Muscle of leg (tissue), 11 donors: ENCODE results near the gene CSH2. TPM values are rescaled to one million over a fixed set of nuclear protein-coding genes. Genes with fewer than 3 reads are reported as not detected.

ENCODE experiments used
- DNase-seq: peaks from one replicate; pipeline ENCODE4 v3.0.0; 2013
- H3K27ac ChIP-seq: one replicate; pipeline ENCODE4 v1.5.1; 2013; ENCODE audit warnings: mild to moderate bottlenecking, low read length, control low read depth
- H3K27me3 ChIP-seq: one replicate; pipeline ENCODE4 v1.6.1; 2013; ENCODE audit warnings: low read length; ENCODE audit not compliant: control insufficient read depth, insufficient read depth
- H3K36me3 ChIP-seq: one replicate; pipeline ENCODE4 v1.6.1; 2013; ENCODE audit warnings: low read length; ENCODE audit not compliant: control insufficient read depth, insufficient read depth
- H3K4me1 ChIP-seq: one replicate; pipeline ENCODE4 v1.6.1; 2013; ENCODE audit warnings: low read length; ENCODE audit not compliant: control insufficient read depth, insufficient read depth
- H3K4me3 ChIP-seq: one replicate; pipeline ENCODE4 v1.5.1; 2013; ENCODE audit warnings: low read length, control low read depth
- H3K9me3 ChIP-seq: replicated peaks from 2 replicates; pipeline ENCODE4 v1.6.1; 2013; ENCODE audit warnings: low read depth, low read length; ENCODE audit not compliant: control insufficient read depth
- WGBS: methylation state at CpG from one replicate; pipeline ENCODE4 v1.1.5; 2013; ENCODE audit warnings: missing lambda C conversion rate; ENCODE audit not compliant: insufficient coverage; 5-methylcytosine and 5-hydroxymethylcytosine counted together
- polyA plus RNA-seq, 8 donors: library from polyadenylated mRNA; unstranded; fragments of 120-200 nt; gene quantifications; one replicate each; pipeline versions ENCODE4 v1.2.1 to v1.2.3, GENCODE V29; 2013; ENCODE audit warnings: inconsistent platforms in 1 of 8, low replicate concordance in 1 of 8; ENCODE audit not compliant: insufficient read length in 8 of 8, insufficient read depth in 1 of 8
- total RNA-seq: library from RNA; stranded (reverse); fragments of 120-200 nt; gene quantifications from one replicate; pipeline ENCODE4 v1.2.4, GENCODE V29; 2013

Gene CSH2
- total and polyA plus RNA-seq, 9 donors, result 0.31 to 10.1 (median 3.5) TPM; not detected in 1

DNA sequence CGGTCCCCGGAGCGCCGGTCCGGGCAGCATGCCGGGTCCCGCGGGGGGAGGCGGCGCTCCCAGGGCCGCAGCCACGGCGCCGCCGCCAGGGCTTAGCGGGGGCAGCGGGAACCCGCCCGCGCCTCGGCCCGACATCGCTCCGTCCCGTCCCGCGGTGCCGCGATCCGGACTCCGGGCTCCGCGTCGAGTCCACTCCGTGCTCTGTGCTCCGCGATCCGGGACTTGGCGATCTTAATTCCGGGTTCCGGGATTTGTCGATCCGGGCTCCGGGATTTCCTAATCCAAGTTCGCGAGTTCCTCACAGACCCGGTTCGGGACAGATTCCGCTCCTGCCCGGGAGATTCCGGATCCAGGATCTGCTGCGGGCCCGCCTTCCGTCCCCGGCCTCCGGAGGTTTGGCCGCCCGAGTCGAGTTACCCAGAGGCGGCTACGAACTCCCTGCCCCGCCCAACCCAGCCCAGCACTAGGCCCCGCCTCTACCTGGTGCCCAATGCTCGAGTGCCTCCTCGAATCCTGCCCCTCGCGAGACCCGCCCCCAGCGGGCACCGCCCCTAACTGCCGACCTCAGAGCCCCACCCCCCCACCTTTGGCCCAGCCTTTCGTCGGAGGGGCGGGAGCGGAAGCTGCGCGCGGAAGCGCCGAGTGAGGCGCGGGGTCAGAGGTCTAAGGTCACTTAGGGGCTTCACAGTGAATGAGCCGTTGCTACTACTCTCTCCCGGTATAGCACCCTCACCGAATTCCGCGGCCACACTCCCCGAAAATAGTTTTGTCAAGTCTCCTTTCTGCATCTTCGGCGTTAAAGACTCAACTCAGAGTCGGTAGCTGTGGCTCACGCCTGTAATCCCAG, 30.7 kb downstream of the CSH2 start, which contains the start of gene SMARCD2:
Gene SMARCD2 (minus strand): TSS at position 146 of the 847 bp plus-strand sequence. CDS start 11 bp downstream, at position 135.
- Histone ChIP-seq H3K4me3 (peak within 1 kb of the TSS; percentile 91), H3K27me3 (no peaks in the 10 kb centered on the region), H3K4me1 (peaks cover 47% of the 10 kb centered on the region), H3K36me3 (peaks cover 3% of the 10 kb centered on the region), H3K27ac (peak within 1 kb of the TSS; percentile 93), H3K9me3 (no peaks in the 10 kb centered on the region)
- WGBS, result under 1% methylated on average over 79 of the region's 92 CpGs
- DNase-seq, result peak; percentile 99

- H3K27me3 ChIP-seq, result no peaks in the 10 kb centered on the region
- DNase-seq, result no peak
- peak overlapping the region; percentile 91 for H3K4me3 ChIP-seq
- under 1% methylated on average over 36 of the region's 36 CpGs for WGBS
- H3K9me3 ChIP-seq, result no peaks in the 10 kb centered on the region
- peaks cover 47% of the 10 kb centered on the region for H3K4me1 ChIP-seq
- peaks cover 9% of the 10 kb centered on the region for H3K36me3 ChIP-seq
- peak overlapping the region; percentile 78 for H3K27ac ChIP-seq
Measured at GRCh38 chr17:63842173-63842539, 31.3 kb downstream of the CSH2 start.

- 3% methylated on average over 26 of the region's 26 CpGs for WGBS
- Histone ChIP-seq H3K36me3 (peaks cover 15% of the 10 kb centered on the region), H3K27me3 (no peaks in the 10 kb centered on the region), H3K4me3 (peak overlapping the region; percentile 91), H3K27ac (peak overlapping the region; percentile 78), H3K4me1 (peaks cover 47% of the 10 kb centered on the region), H3K9me3 (no peaks in the 10 kb centered on the region)
- peak; percentile 68 for DNase-seq
Measured at GRCh38 chr17:63841350-63842172, 31.9 kb downstream of the CSH2 start.

- peaks cover 47% of the 10 kb centered on the region for H3K4me1 ChIP-seq
- WGBS, result 11% methylated on average over 2 of the region's 4 CpGs
Measured at GRCh38 chr17:63840591-63841349, 32.7 kb downstream of the CSH2 start.

DNA sequence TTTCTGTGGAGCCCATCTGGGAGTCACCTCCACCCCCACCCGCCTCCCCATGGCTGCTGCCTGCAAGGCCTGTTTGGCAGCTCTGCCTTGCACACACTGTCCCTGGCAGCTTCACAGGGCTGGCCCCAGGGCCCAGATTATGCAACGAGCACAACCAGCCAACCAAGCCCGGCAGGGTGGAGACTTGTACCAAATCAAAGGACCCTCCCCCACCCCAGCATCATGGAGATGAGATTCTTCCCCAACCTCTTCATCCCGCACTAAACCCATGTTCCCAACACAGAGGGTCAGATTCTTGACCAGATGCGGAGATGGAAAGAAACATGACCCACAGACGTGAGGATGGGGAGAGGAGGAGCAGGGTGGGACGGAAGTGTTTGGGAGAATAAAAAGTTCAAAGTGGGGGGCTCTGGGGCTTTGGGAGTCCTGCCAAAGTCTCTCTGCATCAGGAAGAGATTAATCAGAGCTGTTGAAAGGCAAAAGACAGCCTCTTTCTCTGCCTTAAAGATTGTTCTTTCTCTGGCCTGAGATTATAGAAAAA, 34.8 kb downstream of the CSH2 start:
- 16% methylated on average over 5 of the region's 7 CpGs for WGBS
- H3K4me1 ChIP-seq, result peaks cover 46% of the 10 kb centered on the region
- H3K27ac ChIP-seq, result peak overlapping the region; percentile 82
- H3K36me3 ChIP-seq, result peaks cover 39% of the 10 kb centered on the region
- no peaks in the 10 kb centered on the region for H3K9me3 ChIP-seq
- H3K27me3 ChIP-seq, result no peaks in the 10 kb centered on the region
- DNase-seq, result peak; percentile 88
- no peak overlapping the region for H3K4me3 ChIP-seq

More at GRCh38 chr17:63840591-63841349, 32.7 kb downstream of the CSH2 start:
- H3K9me3 ChIP-seq, result no peaks in the 10 kb centered on the region
- H3K27me3 ChIP-seq, result no peaks in the 10 kb centered on the region
- H3K4me3 ChIP-seq, result peak overlapping the region; percentile 91
- peak overlapping the region; percentile 78 for H3K27ac ChIP-seq
- H3K36me3 ChIP-seq, result peaks cover 20% of the 10 kb centered on the region
- DNase-seq, result peak; percentile 87

DNA sequence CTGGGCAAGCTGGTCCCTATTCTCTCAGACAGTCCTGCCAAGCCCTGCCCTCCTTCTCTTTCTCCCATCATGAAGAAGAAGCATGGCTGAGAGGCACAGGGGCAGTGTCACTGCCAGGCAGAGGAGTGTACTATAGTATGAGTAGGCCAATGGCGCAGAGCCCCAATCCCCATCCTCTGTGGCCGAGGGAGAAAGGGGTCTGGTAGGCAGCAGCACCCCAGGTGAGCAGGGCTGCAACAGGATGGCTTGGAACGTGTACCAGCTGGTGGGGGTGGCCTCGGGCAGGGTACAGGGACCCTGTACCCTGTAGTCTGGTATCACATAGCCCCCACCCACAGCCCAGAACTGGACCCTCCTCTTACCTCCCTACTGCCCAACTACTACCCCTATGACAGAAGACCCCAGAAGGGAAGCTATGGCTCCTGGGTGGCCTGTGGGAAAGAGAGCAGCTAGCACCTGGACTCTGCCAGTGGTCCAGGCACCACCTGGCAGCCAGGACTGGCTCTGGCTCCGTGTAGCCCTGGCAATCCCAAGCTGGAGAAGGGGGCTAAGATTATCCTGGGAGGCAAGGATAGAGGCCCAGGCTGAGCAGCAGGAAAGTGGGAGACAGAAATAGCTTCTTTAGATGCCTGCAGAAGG, 35.4 kb downstream of the CSH2 start:
- no peak for DNase-seq
- no peak overlapping the region for H3K4me3 ChIP-seq
- 14% methylated on average over 1 of the region's 5 CpGs for WGBS
- H3K27ac ChIP-seq, result peak overlapping the region; percentile 82
- peaks cover 39% of the 10 kb centered on the region for H3K4me1 ChIP-seq
- no peaks in the 10 kb centered on the region for H3K9me3 ChIP-seq
- H3K36me3 ChIP-seq, result peaks cover 45% of the 10 kb centered on the region
- H3K27me3 ChIP-seq, result no peaks in the 10 kb centered on the region

DNA sequence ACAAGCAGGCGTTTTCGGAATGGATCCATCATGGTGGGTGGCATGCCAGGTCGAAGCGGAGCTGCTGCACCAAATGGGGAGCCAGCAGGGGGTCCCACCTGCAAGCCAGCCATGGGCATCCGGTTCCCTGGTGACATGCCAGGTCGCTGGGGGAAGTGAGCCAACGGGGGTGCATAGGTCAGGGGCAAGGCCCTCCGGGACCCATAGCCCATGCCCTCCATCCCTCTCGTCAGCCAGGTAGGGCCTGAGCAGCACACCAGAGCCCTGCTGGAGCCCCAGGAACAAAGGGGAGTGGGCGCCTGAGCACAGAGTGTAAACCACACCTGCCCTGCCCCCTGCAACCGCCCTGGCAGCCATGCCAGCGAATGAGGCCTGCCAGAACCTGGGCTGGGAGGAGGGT, 36.0 kb downstream of the CSH2 start:
- Histone ChIP-seq H3K4me3 (no peak overlapping the region), H3K27ac (no peak overlapping the region), H3K36me3 (peaks cover 51% of the 10 kb centered on the region), H3K27me3 (no peaks in the 10 kb centered on the region), H3K9me3 (no peaks in the 10 kb centered on the region), H3K4me1 (peaks cover 39% of the 10 kb centered on the region)
- no peak for DNase-seq
- WGBS, result 88% methylated on average over 11 of the region's 12 CpGs

- H3K9me3 ChIP-seq, result no peaks in the 10 kb centered on the region
- 94% methylated on average over 6 of the region's 7 CpGs for WGBS
- peaks cover 39% of the 10 kb centered on the region for H3K4me1 ChIP-seq
- DNase-seq, result no peak
- no peaks in the 10 kb centered on the region for H3K27me3 ChIP-seq
- no peak overlapping the region for H3K4me3 ChIP-seq
- H3K27ac ChIP-seq, result no peak overlapping the region
- H3K36me3 ChIP-seq, result peaks cover 58% of the 10 kb centered on the region
Measured at GRCh38 chr17:63836811-63837210, 36.7 kb downstream of the CSH2 start.

DNA sequence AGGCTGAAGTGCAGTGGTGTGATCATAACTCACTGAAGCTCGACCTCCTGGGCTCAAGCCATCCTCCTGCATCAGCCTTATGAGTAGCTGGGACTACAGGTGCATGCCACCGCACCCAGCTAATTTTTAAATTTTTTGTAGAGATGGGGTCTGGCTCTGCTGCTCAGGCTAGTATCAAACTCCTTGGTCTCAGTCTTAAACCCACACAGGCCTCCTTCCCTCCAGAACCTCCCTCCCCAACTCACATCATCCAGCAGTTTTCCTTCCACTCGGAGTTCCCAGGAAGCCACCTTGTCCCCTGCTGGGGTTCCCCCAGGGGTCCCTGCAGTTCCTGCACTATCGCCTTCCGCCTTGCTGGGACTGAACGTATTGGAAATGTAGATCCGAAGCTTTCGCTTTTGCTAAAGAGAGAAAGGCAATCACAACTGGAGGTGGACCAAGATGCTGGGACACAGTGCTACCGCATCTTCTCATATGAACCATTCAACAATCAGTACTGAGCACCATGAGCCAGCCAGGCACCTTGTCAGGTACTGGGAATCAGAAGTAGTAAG, 38.2 kb downstream of the CSH2 start:
- Histone ChIP-seq H3K36me3 (peaks cover 73% of the 10 kb centered on the region), H3K4me3 (no peak overlapping the region), H3K27me3 (no peaks in the 10 kb centered on the region), H3K4me1 (peaks cover 24% of the 10 kb centered on the region), H3K27ac (no peak overlapping the region), H3K9me3 (no peaks in the 10 kb centered on the region)
- WGBS, result 93% methylated on average over 8 of the region's 9 CpGs
- DNase-seq, result no peak
